ENCODE measurements around the gene PRDM8.

PRDM8 gene

DNA sequence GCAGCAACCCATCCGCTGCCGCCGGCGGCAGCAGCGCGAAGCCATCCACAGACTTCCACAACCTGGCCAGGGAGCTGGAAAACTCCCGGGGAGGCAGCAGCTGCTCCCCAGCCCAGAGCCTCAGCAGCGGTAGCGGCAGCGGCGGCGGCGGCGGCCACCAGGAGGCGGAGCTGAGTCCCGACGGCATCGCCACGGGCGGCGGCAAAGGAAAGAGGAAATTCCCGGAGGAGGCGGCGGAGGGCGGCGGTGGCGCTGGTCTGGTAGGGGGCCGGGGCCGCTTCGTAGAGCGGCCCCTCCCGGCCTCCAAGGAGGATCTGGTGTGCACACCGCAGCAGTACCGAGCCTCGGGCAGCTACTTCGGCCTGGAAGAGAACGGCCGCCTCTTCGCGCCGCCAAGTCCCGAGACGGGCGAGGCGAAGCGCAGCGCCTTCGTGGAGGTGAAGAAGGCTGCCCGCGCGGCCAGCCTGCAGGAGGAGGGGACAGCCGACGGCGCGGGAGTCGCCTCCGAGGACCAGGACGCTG lies 4.9 kb downstream of the PRDM8 start:
- DNase-seq = no peak

DNA sequence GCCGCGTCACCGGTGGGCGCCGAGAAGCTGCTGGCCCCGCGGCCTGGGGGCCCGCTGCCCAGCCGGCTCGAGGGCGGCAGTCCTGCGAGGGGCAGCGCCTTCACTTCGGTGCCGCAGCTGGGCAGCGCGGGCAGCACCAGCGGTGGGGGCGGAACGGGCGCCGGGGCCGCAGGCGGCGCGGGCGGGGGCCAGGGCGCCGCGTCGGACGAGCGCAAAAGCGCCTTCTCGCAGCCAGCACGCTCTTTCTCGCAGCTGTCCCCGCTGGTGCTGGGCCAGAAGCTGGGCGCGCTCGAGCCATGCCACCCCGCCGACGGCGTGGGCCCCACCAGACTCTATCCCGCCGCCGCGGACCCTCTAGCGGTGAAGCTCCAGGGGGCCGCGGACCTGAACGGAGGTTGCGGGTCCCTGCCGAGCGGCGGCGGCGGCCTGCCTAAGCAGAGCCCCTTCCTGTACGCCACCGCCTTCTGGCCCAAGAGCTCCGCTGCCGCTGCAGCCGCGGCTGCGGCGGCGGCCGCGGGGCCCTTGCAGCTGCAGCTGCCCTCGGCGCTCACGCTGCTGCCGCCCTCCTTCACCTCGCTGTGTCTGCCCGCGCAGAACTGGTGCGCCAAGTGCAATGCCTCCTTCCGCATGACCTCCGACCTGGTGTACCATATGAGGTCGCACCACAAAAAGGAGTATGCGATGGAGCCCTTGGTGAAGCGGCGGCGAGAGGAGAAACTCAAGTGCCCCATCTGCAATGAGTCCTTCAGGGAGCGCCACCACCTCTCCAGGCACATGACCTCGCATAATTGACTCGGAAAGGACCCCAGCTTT lies 5.6 kb downstream of the PRDM8 start:
- DNase-seq = no peak

DNA sequence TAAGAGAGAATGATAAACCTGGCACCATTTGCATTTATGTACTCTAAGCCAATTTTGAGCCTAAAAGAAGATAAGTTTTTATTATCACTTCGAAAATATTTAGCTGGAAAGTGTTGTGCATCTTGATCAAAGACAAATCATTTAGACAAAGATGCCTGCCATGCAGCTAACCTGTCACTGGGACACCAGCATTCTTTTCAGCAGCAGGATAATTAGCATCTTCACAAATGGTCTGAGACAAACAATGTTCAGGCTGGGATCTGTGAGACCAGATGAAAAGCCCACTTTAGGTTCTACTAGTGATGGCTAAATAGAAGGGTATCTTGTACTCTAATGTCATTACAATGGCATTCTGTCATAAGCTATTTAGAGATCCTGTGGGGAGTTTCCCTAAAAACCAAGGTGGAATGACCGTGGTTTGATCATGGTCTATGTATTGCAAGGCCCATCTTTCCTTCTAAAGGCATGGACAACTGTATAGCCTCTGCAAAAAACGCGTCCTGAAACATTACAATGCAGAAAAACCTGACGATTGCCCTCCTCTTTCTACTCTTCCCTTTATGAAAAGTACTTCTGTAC lies 7.2 kb downstream of the PRDM8 start:
- DNase-seq = no peak

DNA sequence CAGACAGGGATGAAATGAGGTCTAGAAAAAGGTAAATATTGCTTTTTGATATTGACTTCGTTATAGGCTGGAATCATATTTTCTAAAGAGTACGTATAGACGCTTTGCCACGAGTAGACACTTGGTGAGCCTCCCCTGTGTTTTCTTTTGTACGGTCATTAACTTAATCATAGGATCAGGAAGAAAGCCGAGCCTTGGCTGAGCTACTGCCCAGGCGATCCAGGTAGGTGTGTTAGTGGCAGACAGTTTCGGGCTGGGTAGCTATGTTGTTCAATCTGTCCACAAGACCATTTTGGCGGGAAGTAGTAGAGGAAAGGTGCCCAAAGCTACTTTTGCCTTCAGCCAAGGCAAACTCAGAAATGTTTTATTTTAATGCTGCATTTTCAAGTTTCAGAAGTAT lies 8.8 kb downstream of the PRDM8 start:
- DNase-seq = no peak

DNA sequence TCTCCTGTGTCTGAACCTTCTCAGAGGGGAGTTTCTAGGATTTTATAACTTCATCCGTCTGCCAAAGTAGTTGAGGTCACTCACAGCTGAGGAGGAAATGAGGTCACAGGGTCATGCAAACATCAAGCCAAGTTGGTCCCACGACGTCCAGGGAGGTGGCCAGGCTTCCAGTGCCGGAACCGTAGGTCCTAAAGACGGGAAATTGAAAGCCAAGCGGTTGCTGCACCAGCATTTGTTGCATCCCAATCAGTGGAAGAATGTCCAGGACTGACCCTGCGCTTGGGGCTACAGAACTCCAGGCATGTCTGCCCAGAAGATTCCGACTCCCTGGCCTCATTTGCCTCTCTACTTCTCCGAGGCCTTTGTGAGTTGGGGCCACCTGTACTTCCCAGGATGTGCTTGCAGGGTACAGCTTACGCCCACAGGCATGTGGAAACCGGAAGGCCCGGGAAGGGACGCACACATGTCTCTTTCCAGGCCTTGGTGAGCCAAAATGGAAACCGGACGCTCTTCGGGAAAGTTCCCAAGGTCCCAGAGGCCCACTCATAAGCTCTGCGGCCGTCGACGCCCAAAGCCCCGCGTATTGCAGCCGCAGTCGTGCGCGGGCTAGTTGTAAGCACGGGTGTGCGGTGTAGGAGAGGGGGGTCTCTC lies 9.3 kb downstream of the PRDM8 start:
- no peak for DNase-seq

DNA sequence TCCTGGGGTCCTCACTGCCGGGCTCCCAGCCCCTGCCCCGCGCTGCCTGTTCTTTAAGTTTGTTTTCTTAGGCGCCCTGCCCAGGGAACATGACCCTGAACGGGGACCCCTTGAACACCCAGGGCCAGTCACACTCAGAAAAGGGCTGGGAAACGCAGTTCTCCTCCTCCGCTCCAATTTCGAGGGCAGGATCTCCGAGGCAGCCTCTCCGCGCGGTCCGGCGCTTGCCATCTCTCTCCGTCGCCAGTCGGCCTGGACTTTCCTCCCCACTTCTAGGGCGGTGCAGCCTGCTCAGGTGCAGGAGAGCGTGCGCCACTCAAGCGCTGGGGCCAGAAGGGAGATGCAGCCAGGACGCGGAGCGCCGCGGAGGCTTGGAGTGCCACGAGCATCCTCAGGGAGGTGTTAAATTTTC lies 9.9 kb downstream of the PRDM8 start:
- no peak for DNase-seq

DNA sequence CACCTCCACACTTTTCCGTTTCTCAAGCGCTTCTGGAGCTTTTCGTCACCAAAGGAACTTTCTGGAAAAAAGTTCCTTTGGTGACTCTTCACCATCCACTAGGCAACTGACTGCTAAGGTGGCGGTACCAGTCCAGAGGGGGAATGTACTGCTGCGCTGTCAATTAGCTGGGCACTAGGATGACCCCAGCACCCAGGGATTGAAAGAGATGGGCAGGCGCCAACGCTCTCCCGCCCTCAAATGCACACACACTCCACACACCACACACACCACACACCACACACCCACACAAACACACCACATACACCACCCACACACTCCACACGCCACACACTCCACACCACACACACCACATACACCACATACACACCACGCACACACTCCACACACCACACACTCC lies 10.4 kb downstream of the PRDM8 start:
- DNase-seq = no peak

DNA sequence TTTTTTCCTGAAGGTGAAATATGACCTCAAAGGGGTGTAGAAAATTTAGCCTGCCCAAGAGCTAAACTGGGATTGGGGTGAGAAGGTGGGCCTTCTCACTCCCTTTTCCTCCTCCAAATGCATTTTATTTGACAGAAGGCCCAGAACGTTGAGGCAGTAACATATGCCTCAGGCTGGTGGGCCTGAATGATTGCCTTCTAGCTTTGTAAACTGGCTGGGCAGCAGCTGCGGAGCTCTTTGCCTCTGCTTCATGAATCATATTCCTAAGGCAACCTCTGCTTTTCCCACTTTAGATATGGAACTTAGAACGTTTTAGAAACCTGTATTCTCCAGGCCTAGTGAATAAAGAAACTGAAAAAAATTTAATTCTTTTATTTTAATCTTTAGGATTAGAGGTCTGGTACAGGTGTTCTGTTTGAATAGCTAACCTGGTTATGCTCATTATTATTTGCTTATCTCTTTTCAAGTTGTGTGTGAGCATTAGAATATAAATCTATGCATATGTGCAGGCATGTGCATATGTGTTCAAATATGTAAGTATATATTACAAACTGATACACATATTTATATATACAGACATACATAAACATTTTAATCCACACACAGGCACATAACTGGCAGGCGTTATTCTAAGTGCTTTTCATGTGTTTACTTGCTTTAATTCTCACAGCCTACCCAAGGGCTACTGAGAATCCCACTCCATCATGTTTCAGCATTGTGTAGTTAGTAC lies 11.5 kb downstream of the PRDM8 start:
- no peak for DNase-seq

DNA sequence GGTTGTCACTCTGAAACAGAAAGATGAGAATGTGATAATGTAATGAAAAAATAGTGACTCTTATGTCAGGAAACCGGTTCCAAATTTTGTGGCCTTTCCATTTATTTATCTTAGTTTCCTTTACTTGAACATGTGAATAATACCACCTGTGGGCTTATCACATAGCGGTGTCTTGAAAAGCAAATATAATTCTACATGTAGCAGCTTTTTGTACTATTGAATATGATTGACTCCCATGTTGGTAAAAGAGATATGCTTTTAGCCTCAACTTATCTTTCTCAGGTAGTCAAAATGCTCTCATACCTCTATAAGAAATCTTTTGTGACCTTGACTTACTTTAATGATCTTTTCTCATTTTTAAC lies 12.0 kb downstream of the PRDM8 start:
- no peak for DNase-seq

DNA sequence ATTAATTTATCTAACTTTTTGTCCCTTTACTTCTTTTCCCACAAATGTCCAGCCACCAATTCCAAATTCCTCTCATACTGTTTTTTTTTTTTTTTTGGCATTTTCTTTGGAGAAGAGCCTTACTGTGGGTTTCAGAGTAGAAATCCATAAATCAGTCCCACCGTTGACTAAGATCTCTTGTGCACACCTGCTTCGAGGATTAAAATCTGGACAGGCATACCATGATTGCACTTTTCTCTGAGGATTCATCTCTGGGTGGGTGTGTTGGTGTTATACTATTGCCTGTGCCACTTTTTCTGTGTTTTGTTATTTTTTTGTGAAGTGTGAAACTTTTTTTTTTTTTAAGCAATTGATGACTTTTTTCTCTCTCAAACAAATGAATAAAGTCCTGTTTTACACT lies 13.2 kb downstream of the PRDM8 start:
- no peak for DNase-seq

DNA sequence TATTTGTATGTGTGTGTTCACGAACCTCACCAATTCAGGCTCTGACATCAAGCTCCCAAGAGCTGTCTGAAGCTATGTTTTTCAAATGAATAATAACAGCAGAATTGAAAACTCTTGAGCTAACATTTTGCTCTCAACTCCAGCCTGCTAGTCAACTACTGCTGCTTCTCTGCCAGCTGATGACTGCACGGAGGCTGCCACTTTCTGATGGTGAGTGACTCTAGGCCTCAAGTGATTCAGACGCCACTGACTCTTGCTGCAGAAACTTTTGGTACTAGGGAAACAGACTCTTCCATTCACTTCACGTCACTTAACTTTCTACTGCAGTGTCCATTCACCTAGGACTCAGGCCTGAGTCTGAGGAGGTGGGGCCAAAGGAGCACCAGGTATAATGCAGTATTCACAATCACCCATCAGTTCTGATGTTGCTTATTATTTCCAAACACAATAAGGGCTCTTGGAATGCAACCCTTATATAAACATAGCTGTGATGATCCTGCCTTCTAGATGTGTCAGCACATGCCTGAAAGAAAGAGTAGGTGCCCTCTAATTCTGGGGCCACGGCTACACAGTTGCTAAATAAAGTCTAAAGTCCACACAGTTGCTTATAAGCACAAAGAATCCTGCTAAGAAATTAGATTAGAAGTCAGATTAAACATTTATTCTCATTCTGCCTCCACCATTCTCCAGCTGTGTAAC lies 16.0 kb downstream of the PRDM8 start:
- no peak for DNase-seq

DNA sequence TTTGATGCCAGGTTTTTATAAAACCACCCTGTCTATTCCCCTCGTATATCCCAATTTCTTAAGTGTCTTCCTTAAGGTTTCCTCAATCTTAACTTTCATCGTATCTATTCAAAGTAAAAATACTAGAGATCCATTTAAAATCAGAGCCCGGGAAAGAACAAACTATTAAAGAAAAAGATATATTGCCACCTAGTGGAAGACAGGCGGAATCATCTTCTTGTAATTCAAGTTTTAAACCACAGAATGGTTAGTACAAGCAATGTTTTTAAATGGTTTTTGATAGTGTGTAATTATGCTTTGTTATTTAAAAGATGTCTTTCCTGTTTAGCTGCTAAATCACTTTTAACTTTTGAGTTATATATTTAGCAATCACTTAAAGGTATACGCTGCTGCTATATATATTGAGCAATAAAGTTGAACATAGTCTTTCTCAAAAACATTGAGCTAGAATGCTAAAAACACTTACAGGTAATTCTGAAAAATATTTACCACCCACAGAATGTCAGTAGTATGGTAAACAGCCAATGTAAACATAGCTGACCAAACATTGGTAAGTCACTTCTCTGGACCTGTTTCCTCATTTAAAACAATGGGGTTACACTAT lies 18.2 kb downstream of the PRDM8 start:
- DNase-seq = no peak

DNA sequence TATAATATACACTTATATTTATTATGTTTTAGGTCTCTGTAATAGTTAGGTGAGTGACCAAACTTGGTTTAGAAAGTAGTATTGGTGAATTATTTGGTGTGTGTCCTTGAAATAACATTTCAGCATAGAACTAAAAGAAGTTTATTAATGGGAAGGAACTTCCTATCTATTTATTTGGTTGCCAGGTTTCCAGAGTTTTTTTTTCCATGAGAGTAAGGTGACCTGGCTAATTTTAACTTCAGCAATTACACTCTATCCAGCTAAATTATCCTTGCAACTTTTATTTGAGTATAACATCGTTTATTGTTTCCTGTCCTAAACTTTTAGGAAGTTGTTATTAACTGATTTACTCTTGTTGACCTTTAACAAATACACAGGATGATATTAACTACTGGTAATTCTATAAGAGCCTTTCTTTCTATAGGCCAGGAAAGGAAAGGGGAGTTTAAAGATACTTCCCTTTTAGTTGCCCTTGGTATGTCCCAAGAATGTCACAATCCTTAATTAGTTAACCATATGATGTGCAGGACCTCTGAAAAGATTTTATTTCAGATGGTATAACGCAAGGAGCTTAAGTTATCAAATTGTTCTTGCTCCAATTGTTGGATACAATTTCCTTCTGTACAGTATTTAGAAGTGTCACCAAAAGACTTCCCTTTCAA lies 18.9 kb downstream of the PRDM8 start:
- no peak for DNase-seq

DNA sequence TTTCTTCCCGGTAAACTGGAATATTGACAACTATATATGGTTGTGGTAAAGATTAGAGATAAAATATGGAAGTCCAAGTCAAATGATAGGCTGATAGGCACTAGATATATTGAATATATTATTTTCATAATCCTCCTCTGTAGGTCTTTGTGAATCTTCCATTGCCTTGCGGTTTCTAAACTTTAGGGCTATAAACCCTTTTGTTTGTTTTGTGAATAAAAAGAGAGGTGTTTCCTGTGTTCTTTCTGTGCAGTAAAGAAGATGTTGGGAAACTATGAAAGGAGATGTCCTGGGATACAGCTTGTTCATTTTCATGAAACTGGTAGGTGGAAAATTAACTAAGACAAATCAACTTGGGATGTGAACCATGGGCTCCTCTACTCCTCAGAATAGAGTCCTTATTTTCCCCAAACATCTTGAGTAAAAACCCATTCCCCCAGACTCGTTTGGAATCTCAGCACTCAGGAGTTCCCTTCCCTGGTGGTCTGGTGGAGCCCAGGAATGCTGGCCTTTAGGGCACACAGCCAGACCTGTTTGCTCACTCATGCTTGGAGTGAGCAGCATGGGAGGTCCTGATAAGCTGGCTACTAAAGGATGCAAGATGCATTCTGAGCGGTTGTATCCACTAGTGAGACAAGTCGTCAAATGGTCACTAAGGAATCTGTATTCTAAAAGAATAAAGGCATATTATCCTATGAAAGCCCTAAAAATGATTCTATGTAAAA lies 22.2 kb downstream of the PRDM8 start:
- DNase-seq = no peak

DNA sequence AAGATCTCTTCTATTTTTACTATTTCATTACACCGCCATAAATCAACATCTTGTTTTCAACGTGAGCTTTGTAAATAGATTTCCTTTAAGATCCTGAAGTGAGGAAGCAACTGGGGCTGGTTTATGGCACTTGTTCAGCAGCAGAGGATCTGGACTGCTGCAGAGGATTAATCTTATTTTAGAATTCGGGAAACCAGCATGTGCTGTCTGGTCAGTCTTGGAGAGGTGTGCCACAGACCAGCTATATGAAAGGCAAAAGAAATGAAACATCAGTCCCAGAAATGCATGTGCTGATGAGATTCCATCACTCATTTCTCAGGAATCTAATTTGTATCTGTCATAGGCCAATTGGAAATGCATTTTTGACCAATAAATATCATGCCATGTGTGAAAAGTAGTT lies 23.4 kb downstream of the PRDM8 start:
- no peak for DNase-seq

DNA sequence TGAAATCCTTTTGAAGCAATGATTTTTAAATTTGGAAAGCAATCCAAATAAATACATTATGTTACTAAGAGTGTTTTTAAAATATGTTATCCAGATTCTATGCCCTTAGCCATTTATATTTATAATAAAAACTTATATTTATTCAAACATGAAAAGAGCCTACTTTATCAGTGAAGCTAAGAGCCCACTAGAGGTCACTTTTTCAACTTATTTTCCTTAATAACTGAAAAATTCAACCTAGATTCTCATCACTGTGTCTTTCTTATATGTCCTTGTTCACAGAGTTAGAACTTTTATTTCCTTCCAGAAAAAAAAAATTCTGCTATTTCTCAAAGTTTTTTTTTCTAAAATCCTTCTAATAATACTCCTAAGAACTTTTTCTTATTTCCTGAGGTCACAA lies 23.9 kb downstream of the PRDM8 start:
- DNase-seq = no peak

DNA sequence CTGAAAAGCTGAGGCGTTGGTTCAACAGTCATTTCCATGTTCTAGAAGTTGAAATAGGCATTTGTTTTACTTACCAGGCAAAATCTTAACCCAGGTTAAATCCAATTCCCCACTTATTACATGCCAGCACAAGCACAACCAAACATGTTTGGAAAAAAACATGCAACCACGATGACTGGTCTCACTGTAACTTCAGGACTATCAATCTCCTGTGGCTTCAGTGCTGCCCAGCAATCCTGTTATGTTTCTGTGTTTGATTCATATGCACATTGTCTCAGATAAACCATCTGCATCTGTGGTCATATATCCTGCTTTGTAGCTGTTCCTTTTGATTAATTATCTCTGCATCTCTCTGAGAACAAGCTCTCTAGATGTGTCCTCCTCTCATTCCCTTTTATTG lies 28.3 kb downstream of the PRDM8 start:
- DNase-seq = no peak

DNA sequence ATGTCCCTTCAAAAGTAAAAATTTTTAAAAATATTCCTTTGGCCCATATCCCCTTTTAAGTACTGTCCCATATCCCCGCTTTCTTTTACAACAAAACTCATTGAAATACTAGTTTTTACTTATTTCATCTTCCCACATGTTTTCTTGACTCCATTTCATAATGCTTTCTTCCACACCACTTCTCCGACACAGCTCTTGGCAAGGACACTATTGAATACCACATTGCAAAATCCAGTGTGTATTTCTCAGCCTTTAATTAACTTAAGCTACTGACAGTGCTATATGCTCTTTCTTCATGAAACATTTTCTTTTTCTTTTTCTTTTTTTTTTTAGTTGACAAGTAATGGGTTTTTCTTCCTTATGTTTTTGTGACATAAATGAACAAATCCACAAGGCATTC lies 28.8 kb downstream of the PRDM8 start:
- no peak for DNase-seq

DNA sequence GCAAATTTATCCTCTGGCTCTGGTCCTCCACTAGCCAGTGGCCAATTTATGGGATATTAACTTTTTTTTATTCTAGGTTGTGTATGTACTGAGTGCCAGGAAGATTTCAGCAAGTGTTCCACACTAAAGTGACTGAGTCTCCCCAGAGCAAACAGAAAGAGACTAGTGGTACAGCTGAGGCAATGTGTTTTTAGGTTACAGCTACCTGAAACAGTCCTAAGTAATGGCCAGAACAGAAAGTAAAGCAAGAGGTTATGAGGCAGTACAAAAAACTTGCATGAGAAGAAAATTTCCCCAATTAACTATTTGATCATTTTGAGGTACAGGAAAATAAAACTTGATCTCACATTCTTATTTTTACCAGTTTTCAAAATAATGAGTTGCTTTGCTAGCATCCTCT lies 31.2 kb downstream of the PRDM8 start:
- no peak for DNase-seq

DNA sequence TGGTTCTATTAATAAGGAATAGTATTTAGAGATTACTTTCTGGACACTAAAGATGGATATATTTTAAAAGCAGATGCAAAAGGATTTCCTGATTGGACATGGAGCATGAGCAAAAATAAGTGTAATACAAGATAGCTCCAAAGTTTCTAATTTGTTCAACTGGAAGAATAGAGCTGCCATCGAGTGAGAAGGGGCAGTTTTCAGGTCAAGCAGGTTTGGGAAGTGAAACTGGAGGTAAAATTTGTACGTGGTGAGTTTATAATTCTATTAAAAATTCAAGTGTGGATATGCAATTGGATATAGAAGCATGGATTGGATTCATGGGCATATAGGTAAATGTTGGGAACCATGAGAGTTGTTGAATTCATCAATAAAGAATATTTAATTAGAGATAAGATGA lies 31.8 kb downstream of the PRDM8 start:
- DNase-seq = no peak

DNA sequence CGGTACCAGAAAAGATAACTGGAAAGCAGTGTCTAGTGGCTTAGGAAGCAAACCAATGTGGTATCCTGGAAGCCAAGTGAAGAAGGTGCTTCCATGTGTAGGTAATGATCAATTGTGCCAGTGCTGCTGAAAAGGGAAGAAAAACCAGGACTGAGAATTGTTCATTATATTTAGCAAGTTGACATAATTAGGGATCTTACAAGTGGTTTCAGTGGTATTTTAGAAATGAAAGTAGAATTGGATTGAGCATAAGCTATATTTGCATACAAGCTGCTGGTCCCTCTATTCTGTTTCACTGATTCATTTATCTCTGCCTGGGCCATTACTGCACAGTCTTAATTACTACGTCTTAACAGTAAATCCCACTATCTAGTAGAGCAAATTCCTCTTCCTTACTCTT lies 32.3 kb downstream of the PRDM8 start:
- no peak for DNase-seq

Measured in NCI-H524 treated with DMSO at 0.1 percent for 48 hours (cell line).